Measurements from ENCODE around the gene CYBA. TPM values are rescaled to one million over a fixed set of nuclear protein-coding genes. Genes with fewer than 3 reads are reported as not detected.

The CYBA gene
- total and polyA plus RNA-seq, 2 of the 4 experiments (the other 2 are of a cell fraction): 65.6 to 169 TPM

DNA sequence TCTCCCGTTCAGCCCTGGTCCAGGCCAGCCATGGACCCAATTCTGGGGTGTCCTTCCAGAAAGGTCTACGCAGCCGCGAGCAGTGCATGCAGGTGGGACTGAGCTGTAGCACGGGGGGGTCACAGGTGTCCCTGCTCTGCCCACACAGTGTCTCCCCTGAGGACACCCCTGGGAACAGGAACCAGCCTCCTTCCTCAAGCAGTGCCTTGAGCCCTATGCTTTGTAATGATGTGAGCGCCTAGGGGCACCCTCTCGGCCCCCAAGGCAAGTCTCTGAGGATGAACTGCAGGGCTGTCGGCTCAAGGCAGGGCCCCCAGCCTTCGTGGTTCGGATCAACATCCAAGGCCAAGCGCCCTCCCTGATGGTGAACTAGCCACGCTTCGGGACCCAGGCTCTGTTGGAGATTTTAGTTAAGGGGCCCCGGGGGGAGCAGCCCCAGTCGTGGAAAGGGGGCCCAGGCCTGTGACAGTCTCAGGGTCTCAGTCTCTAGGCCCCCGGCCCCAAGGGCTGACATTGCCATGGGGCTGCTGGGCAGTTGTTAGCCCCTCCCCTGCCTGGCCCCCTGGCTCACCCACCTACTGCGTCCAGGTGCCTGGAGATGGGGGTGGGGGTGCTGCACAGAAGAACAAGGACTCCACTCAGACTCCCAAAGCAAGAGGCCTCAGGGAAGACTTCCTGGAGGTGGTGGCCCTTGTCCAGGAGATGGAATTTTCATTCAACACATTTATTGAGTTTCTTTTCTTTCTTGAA is 10.2 kb downstream of the CYBA start:
- no peaks in the 10 kb centered on the region for H3K79me1 ChIP-seq (ENCODE audit: low read depth in 1 of 2, low read length in 2 of 2)
- no peak overlapping the region for H3K18ac ChIP-seq (ENCODE audit: low read depth, low read length)
- H2BK20ac ChIP-seq (ENCODE audit: low read depth, low read length): no peak overlapping the region
- H3K9me3 ChIP-seq (ENCODE audit: control insufficient read depth, insufficient read depth, low read length): no peaks in the 10 kb centered on the region
- H3K9ac ChIP-seq (ENCODE audit: low read depth, low read length): no peak overlapping the region
- H3K4me2 ChIP-seq (ENCODE audit: low read depth, low read length): no peak overlapping the region
- H3K4me1 ChIP-seq (ENCODE audit: control insufficient read depth, insufficient read depth, low read length): peaks cover 2% of the 10 kb centered on the region
- H2AFZ ChIP-seq (replicated peaks; ENCODE audit: low read length, poor library complexity): no peak overlapping the region
- H2BK15ac ChIP-seq (ENCODE audit: low read depth, low read length): no peak overlapping the region
- CTCF ChIA-PET: no interaction called here
- no peak for DNase-seq
- H3K9me1 ChIP-seq (ENCODE audit: insufficient read depth, low read length): peaks cover 2% of the 10 kb centered on the region; the same call in 1 of the 2 replicates
- no peak overlapping the region for H3K14ac ChIP-seq (replicated peaks; ENCODE audit: low read depth, low read length)
- no peak overlapping the region for H2AK5ac ChIP-seq (ENCODE audit: low read depth, low read length)
- ATAC-seq (ENCODE audit: low read depth): no peak
- peaks cover 3% of the 10 kb centered on the region for H3K36me3 ChIP-seq (ENCODE audit: control insufficient read depth, insufficient read depth, low read length)
- in situ Hi-C loops (cut with MboI; ENCODE audit: low sequenced_read_pairs): no loop called here
- no peak overlapping the region for H3K56ac ChIP-seq (ENCODE audit: extremely low read depth, insufficient read depth, low read length)
- no peak overlapping the region for H3K23ac ChIP-seq (ENCODE audit: low read depth, low read length)
- TF ChIP-seq MXI1 (IDR thresholded peaks at IDR 0.05; ENCODE audit: borderline replicate concordance, low read depth, low read length) (no peak), POLR2A (IDR thresholded peaks at IDR 0.05; ENCODE audit: low read depth, low read length) (no peak), CEBPB (IDR thresholded peaks at IDR 0.05; ENCODE audit: low read depth, low read length) (no peak), RCOR1 (IDR thresholded peaks at IDR 0.05; ENCODE audit: insufficient replicate concordance, low read length) (no peak), FOS (IDR thresholded peaks at IDR 0.05; ENCODE audit: low read depth, low read length) (no peak), SMC3 (IDR thresholded peaks at IDR 0.05; ENCODE audit: low read depth, low read length) (no peak), MAZ (IDR thresholded peaks at IDR 0.05; ENCODE audit: borderline replicate concordance, low read depth, low read length) (no peak), RFX5 (IDR thresholded peaks at IDR 0.05; ENCODE audit: low read depth, low read length) (no peak), RAD21 (IDR thresholded peaks at IDR 0.05; ENCODE audit: low read length) (no peak), MAFK (IDR thresholded peaks at IDR 0.05; ENCODE audit: low read depth, low read length) (no peak), ELK1 (IDR thresholded peaks at IDR 0.05; ENCODE audit: borderline replicate concordance, low read depth, low read length) (no peak), NFE2L2 (IDR thresholded peaks at IDR 0.05; ENCODE audit: low read depth, low read length) (no peak), BHLHE40 (IDR thresholded peaks at IDR 0.05; ENCODE audit: low read depth, low read length) (no peak), CHD1 (IDR thresholded peaks at IDR 0.05; ENCODE audit: low read depth, low read length) (no peak)
- TF ChIP-seq, protein P1, sequence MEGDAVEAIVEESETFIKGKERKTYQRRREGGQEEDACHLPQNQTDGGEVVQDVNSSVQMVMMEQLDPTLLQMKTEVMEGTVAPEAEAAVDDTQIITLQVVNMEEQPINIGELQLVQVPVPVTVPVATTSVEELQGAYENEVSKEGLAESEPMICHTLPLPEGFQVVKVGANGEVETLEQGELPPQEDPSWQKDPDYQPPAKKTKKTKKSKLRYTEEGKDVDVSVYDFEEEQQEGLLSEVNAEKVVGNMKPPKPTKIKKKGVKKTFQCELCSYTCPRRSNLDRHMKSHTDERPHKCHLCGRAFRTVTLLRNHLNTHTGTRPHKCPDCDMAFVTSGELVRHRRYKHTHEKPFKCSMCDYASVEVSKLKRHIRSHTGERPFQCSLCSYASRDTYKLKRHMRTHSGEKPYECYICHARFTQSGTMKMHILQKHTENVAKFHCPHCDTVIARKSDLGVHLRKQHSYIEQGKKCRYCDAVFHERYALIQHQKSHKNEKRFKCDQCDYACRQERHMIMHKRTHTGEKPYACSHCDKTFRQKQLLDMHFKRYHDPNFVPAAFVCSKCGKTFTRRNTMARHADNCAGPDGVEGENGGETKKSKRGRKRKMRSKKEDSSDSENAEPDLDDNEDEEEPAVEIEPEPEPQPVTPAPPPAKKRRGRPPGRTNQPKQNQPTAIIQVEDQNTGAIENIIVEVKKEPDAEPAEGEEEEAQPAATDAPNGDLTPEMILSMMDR (conservative IDR thresholded peaks at IDR 0.05; ENCODE audit: low read depth, low read length): no peak
- TF ChIP-seq, protein P2, sequence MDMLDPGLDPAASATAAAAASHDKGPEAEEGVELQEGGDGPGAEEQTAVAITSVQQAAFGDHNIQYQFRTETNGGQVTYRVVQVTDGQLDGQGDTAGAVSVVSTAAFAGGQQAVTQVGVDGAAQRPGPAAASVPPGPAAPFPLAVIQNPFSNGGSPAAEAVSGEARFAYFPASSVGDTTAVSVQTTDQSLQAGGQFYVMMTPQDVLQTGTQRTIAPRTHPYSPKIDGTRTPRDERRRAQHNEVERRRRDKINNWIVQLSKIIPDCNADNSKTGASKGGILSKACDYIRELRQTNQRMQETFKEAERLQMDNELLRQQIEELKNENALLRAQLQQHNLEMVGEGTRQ (IDR thresholded peaks at IDR 0.05; ENCODE audit: low read depth, low read length): no peak
- no peak overlapping the region for H2BK5ac ChIP-seq (ENCODE audit: low read depth, low read length, poor library complexity, severe bottlenecking)
- H2BK120ac ChIP-seq (ENCODE audit: low read depth, low read length): no peak overlapping the region
- peaks cover 27% of the 10 kb centered on the region for H3K27me3 ChIP-seq (ENCODE audit: control insufficient read depth, insufficient read depth, low read length)
- WGBS, 2 experiments (ENCODE audit: extremely low coverage in 2 of 2, insufficient read length in 1 of 2): 81% methylated on average over 6 of the region's 17 CpGs; no CpG with 5 or more reads in 1 of the 2 experiments
- peak overlapping the region; percentile 72 for H2AK9ac ChIP-seq (replicated peaks; ENCODE audit: low read depth, low read length, poor library complexity)
- no TSS peak for BruUV-seq (replicated peaks)
- no peak overlapping the region for H3K4ac ChIP-seq (ENCODE audit: low read depth, low read length)
- H4K8ac ChIP-seq (ENCODE audit: low read depth in 2 of 2, low read length in 2 of 2): no peak overlapping the region
- no peak overlapping the region for H3K4me3 ChIP-seq (ENCODE audit: insufficient read depth, low read depth, low read length)
- peaks cover 8% of the 10 kb centered on the region; the same call in 1 of the 2 replicates for H4K20me1 ChIP-seq (ENCODE audit: insufficient read depth, low read length)
- no peak overlapping the region for H4K5ac ChIP-seq (ENCODE audit: low read depth, low read length)
- no peak overlapping the region for H3K27ac ChIP-seq (ENCODE audit: insufficient read depth, low read length)
- dilution Hi-C loops (cut with HindIII; ENCODE audit: low sequenced_read_pairs, unreplicated experiment): no loop called here
- POLR2A ChIA-PET (ENCODE audit: unreplicated experiment): no interaction called here
- intact Hi-C loops (cut with micrococcal nuclease): no loop called here
- no peak overlapping the region for H4K91ac ChIP-seq (ENCODE audit: insufficient read depth, low read depth, low read length)

Data from IMR-90 (cell line).